Gastrocnemius medialis (tissue), 4 donors: ENCODE data around the gene ACAD11. TPM values are rescaled to one million over a fixed set of nuclear protein-coding genes. Genes with fewer than 3 reads are reported as not detected.

Source experiments
- ATAC-seq, 2 donors: fragments of 150-250 bp; one replicate each; pipeline ENCODE4 v1.9.1; 2016
- DNase-seq, 2 donors: peaks; one replicate each; pipeline ENCODE4 v3.0.0-alpha.2; 2019
- H3K27ac ChIP-seq, 4 donors: fragments of 200-600 bp; sonication (generic); 1 replicate in 1 of 4; 2 replicates in 3 of 4; pipeline ENCODE4 v1.5.1; 2016 to 2018; ENCODE audit warnings: mild to moderate bottlenecking in 2 of 4, moderate library complexity in 1 of 4
- H3K27me3 ChIP-seq, 3 donors: fragments of 200-600 bp; sonication (generic) in 2 of 3; 1 replicate in 1 of 3; 2 replicates in 2 of 3; pipeline versions ENCODE4 v1.5.1 to v1.6.0; 2016 to 2019; ENCODE audit warnings: mild to moderate bottlenecking in 1 of 3, moderate library complexity in 1 of 3
- H3K36me3 ChIP-seq, 2 donors: fragments of 200-600 bp; sonication (generic) in 1 of 2; one replicate each; pipeline ENCODE4 v1.5.1; 2017 to 2018
- H3K4me1 ChIP-seq, 2 donors: fragments of 200-600 bp; sonication (generic) in 1 of 2; one replicate each; pipeline ENCODE4 v1.5.1; 2016 to 2017; ENCODE audit warnings: mild to moderate bottlenecking in 2 of 2
- H3K4me3 ChIP-seq, 4 donors: fragments of 200-600 bp; sonication (generic) in 3 of 4; 1 replicate in 1 of 4; 2 replicates in 3 of 4; pipeline ENCODE4 v1.5.1; 2016 to 2019; ENCODE audit warnings: mild to moderate bottlenecking in 2 of 4
- H3K9me3 ChIP-seq, 3 donors: fragments of 200-600 bp; sonication (generic) in 2 of 3; 1 replicate in 1 of 3; 2 replicates in 2 of 3; pipeline ENCODE4 v1.5.1; 2016 to 2019
- CTCF ChIP-seq, 5 experiments: fragments of 450-650 bp in 3 of 5; fragments of 200-600 bp in 2 of 5; sonication (generic) in 2 of 5; IDR thresholded peaks in 4 of 5; conservative IDR thresholded peaks in 1 of 5; 1 replicate in 4 of 5; 2 replicates in 1 of 5; pipeline ENCODE4 v1.5.1; 2016 to 2019; ENCODE audit warnings: antibody characterized with exemption in 5 of 5, mild to moderate bottlenecking in 3 of 5, moderate library complexity in 3 of 5
- POLR2A ChIP-seq, 2 donors: fragments of 450-650 bp; IDR thresholded peaks; one replicate each; pipeline ENCODE4 v1.6.1; 2017; ENCODE audit warnings: antibody characterized with exemption in 2 of 2, mild to moderate bottlenecking in 2 of 2, moderate library complexity in 2 of 2
- in situ Hi-C, 4 donors: fragments of 200-750 bp; cut with MboI; loops; one replicate each; pipeline versions ENCODE4 v1.15.0 to v1.8.0; 2017; ENCODE audit warnings: low sequenced_read_pairs in 4 of 4
- intact Hi-C: fragments of 100-400 bp; cut with DNase I; formaldehyde crosslinking; loops from one replicate; pipeline ENCODE4 v1.15.1; 2023; ENCODE audit warnings: low total_unique reads
- total RNA-seq, 4 donors: library from RNA; depleted of rRNA; stranded (reverse); fragments of >200 nt; gene quantifications; one replicate each; pipeline versions ENCODE4 v1.1.0 to v1.2.3, GENCODE V29; 2016

Gene ACAD11
- total RNA-seq, 4 donors from 2014 or later: 2.2 to 12.4 (median 4.4) TPM

- no peaks in the 10 kb centered on the region for H3K4me1 ChIP-seq
- ATAC-seq (no peak), DNase-seq (no peak)
- in situ Hi-C loops (no loop called here), intact Hi-C loops (no loop called here)
- no peak overlapping the region for H3K4me3 ChIP-seq
- peaks cover 0 to 27% of the 10 kb centered on the region in 2 donors for H3K36me3 ChIP-seq
- no peaks in the 10 kb centered on the region for H3K9me3 ChIP-seq
- TF ChIP-seq CTCF (IDR thresholded peaks at IDR 0.05 in 4 of 5, conservative IDR thresholded peaks at IDR 0.05 in 1 of 5) (no peak), POLR2A (IDR thresholded peaks at IDR 0.05) (no peak)
- no peak overlapping the region for H3K27ac ChIP-seq
- no peaks in the 10 kb centered on the region for H3K27me3 ChIP-seq
Observed at GRCh38 chr3:132569580-132569979, 90.0 kb downstream of the ACAD11 start.

DNA sequence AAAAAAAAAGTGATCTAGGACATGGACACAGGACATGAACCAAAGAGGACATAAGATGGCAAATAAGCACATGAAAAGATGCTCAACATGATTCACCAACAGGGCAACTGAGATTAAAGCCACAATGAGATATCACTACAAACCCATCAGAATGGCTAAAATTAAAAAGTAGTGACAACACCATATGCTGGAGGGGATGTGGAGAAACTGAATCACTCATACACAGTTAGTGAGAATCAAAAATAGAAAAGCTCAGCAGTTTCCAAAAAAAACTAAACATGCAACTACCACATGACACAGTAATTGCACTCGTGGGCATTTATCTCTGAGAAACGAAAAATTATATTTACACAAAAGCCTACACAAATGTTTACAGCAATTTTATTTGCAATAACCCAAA lies 90.5 kb downstream of the ACAD11 start:
- H3K9me3 ChIP-seq: no peaks in the 10 kb centered on the region
- no peak overlapping the region for H3K27ac ChIP-seq
- in situ Hi-C loops: no loop called here
- intact Hi-C loops: no loop called here
- TF ChIP-seq CTCF (IDR thresholded peaks at IDR 0.05 in 4 of 5, conservative IDR thresholded peaks at IDR 0.05 in 1 of 5): no peak
- no peak for TF ChIP-seq POLR2A (IDR thresholded peaks at IDR 0.05)
- peaks cover 0 to 24% of the 10 kb centered on the region in 2 donors for H3K36me3 ChIP-seq
- no peak overlapping the region for H3K4me3 ChIP-seq
- H3K4me1 ChIP-seq: no peaks in the 10 kb centered on the region
- H3K27me3 ChIP-seq: no peaks in the 10 kb centered on the region
- no peak for ATAC-seq
- DNase-seq: no peak

DNA sequence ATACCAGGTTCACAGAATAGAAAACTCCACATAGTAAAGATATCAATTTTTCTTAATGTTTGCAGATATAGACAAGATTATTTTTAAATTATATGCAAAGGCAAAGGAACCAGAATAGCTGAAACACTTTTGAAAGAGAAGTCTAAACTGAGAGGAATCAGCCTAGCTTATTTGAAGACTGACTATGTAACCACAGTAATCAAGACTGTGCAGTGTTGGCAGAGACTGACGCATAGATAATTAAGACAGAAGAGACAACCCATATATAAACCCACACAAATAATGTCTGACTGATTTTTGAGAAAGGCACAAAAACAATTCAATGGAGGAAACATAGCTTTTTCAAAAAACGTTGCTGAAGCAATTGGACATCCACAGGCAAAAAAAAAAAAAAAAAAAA lies 91.2 kb downstream of the ACAD11 start:
- Histone ChIP-seq H3K9me3 (no peaks in the 10 kb centered on the region), H3K27ac (no peak overlapping the region), H3K4me3 (no peak overlapping the region), H3K27me3 (no peaks in the 10 kb centered on the region), H3K36me3 (peaks cover 0 to 17% of the 10 kb centered on the region in 2 donors), H3K4me1 (no peaks in the 10 kb centered on the region)
- intact Hi-C loops (no loop called here), in situ Hi-C loops (no loop called here)
- no peak for DNase-seq
- no peak for ATAC-seq
- TF ChIP-seq CTCF (IDR thresholded peaks at IDR 0.05 in 4 of 5, conservative IDR thresholded peaks at IDR 0.05 in 1 of 5): no peak
- TF ChIP-seq POLR2A (IDR thresholded peaks at IDR 0.05): no peak

- Histone ChIP-seq H3K27me3 (no peaks in the 10 kb centered on the region), H3K27ac (no peak overlapping the region), H3K4me3 (no peak overlapping the region), H3K4me1 (no peaks in the 10 kb centered on the region), H3K9me3 (no peaks in the 10 kb centered on the region), H3K36me3 (peaks cover 0 to 15% of the 10 kb centered on the region in 2 donors)
- in situ Hi-C loops: no loop called here
- ATAC-seq: no peak
- DNase-seq: no peak
- no peak for TF ChIP-seq POLR2A (IDR thresholded peaks at IDR 0.05)
- no peak for TF ChIP-seq CTCF (IDR thresholded peaks at IDR 0.05 in 4 of 5, conservative IDR thresholded peaks at IDR 0.05 in 1 of 5)
- intact Hi-C loops: no loop called here
Observed at GRCh38 chr3:132564070-132564465, 95.5 kb downstream of the ACAD11 start.

DNA sequence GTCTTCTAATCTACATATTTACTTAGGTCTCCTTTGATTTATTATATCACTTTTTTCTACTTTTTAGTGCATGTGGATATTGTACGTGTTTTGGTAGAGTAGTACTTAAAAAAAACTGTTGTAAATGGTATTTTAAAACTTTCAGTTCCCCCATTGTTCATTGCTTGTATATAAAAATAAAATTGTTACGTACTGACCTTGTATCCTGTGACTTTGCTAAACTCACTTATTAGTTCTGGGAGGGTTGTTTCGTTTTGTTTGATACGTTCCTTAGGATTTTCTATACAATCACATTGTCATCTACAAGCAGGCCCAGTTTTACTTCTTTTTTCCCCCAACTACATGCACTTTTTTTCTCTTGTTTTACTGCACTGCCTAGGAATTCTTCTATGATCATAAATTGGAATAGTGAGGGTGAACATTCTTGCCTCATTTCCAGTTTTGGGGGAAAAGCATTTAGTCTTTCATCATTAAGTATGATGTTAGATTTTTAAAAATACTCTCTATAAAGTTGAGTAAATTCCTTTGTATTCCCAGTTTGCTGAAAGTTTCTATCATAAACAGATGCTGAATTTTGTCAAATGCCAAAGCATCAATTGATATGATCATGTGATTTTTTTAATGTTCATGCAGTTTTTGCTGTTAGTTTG lies 96.1 kb downstream of the ACAD11 start:
- Histone ChIP-seq H3K4me3 (no peak overlapping the region), H3K4me1 (no peaks in the 10 kb centered on the region), H3K36me3 (peaks cover 0 to 20% of the 10 kb centered on the region in 2 donors), H3K9me3 (no peaks in the 10 kb centered on the region), H3K27ac (no peak overlapping the region), H3K27me3 (no peaks in the 10 kb centered on the region)
- DNase-seq: no peak
- in situ Hi-C loops (no loop called here), intact Hi-C loops (no loop called here)
- ATAC-seq: no peak
- TF ChIP-seq CTCF (IDR thresholded peaks at IDR 0.05 in 4 of 5, conservative IDR thresholded peaks at IDR 0.05 in 1 of 5) (no peak), POLR2A (IDR thresholded peaks at IDR 0.05) (no peak)
